Parathyroid adenoma (tissue), 2 donors: ENCODE results near the gene SDC4.

Experiments used
- H2AFZ ChIP-seq: fragments of 300-600 bp; sonication (generic); one replicate; pipeline ENCODE4 v1.7.0; 2017; ENCODE audit warnings: antibody characterized with exemption, mild to moderate bottlenecking
- H3K27ac ChIP-seq: fragments of 300-600 bp; sonication (generic); one replicate; pipeline ENCODE4 v1.7.0; 2017
- H3K27me3 ChIP-seq: fragments of 300-600 bp; sonication (generic); one replicate; pipeline ENCODE4 v1.7.0; 2017; ENCODE audit warnings: low read length; ENCODE audit not compliant: control insufficient read depth, insufficient read depth
- H3K36me3 ChIP-seq: fragments of 300-600 bp; sonication (generic); one replicate; pipeline ENCODE4 v1.7.0; 2017; ENCODE audit warnings: low read length; ENCODE audit not compliant: control insufficient read depth, insufficient read depth
- H3K4me1 ChIP-seq: fragments of 300-600 bp; sonication (generic); one replicate; pipeline ENCODE4 v1.7.0; 2017; ENCODE audit warnings: control low read depth
- H3K4me2 ChIP-seq: fragments of 300-600 bp; sonication (generic); one replicate; pipeline ENCODE4 v1.7.0; 2017; ENCODE audit warnings: low read length
- H3K4me3 ChIP-seq: fragments of 300-600 bp; sonication (generic); one replicate; pipeline ENCODE4 v1.7.0; 2017; ENCODE audit warnings: low read depth, low read length
- H3K79me2 ChIP-seq: fragments of 300-600 bp; sonication (generic); one replicate; pipeline ENCODE4 v1.7.0; 2017; ENCODE audit warnings: control low read depth
- H3K9ac ChIP-seq: fragments of 300-600 bp; sonication (generic); one replicate; pipeline ENCODE4 v1.7.0; 2017; ENCODE audit warnings: mild to moderate bottlenecking
- H3K9me3 ChIP-seq: fragments of 300-600 bp; sonication (generic); one replicate; pipeline ENCODE4 v1.7.0; 2017; ENCODE audit warnings: low read length; ENCODE audit not compliant: control insufficient read depth
- CTCF ChIP-seq: fragments of 300-600 bp; sonication (generic); IDR thresholded peaks from one replicate; pipeline ENCODE4 v1.7.0; 2017; ENCODE audit warnings: antibody characterized with exemption, mild to moderate bottlenecking
- donor health status: primary hyperparathyroidism.

The SDC4 gene

GRCh38 chr20:45308117-45308778, 40.0 kb downstream of the SDC4 start, which contains the start of gene MATN4:
Gene MATN4, minus strand, starts transcription at chr20:45308299. Its CDS starts 2,717 bp downstream, at chr20:45305582.
- Histone ChIP-seq H3K27ac (no peak within 1 kb of the TSS), H3K36me3 (no peaks in the 10 kb centered on the region), H3K9me3 (no peaks in the 10 kb centered on the region), H3K4me3 (no peak within 1 kb of the TSS), H2AFZ (no peak within 1 kb of the TSS), H3K4me2 (no peak within 1 kb of the TSS), H3K27me3 (no peaks in the 10 kb centered on the region), H3K79me2 (no peaks in the 10 kb centered on the region), H3K4me1 (no peaks in the 10 kb centered on the region), H3K9ac (no peak within 1 kb of the TSS)
- TF ChIP-seq CTCF = no peak

- H3K4me2 ChIP-seq = no peak overlapping the region
Measured at GRCh38 chr20:45307076-45307640, 41.1 kb downstream of the SDC4 start.

DNA sequence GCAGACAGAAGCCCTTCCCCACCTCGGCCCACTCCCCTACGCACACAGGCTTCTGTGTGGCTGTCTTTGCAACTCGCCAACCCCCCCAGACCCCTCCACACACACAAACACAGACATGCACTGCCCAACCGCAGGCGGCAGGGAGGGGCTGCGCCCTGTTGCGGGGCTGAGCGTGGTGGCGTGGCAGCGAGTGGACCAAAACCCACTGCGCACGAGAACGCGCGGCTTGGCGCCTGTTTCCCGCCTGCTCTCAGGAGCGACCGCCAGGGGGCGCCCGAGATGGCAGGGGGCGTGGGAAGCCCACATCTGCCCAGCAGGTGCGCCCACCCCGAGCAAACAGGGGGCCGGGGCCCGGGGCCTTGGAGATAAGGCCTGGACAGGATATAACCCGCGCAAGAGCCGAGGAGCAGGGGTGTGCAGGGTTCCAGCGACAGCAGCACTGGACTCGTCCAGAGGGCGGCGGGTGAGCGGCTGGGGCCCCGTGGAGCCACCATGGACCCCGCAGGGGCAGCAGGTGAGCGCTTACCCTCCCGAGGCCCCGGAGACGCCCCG, 41.7 kb downstream of the SDC4 start, which contains the start of gene RBPJL:
RBPJL (plus strand) TSS at position 410 of the 552 bp plus-strand sequence; CDS start at position 493, 83 bp downstream.
- H3K79me2 ChIP-seq = no peaks in the 10 kb centered on the region
- H3K4me1 ChIP-seq = no peaks in the 10 kb centered on the region
- peak; percentile 73 for TF ChIP-seq CTCF
- no peaks in the 10 kb centered on the region for H3K27me3 ChIP-seq
- no peak within 1 kb of the TSS for H2AFZ ChIP-seq
- H3K9me3 ChIP-seq = no peaks in the 10 kb centered on the region
- H3K4me2 ChIP-seq = no peak within 1 kb of the TSS
- no peak within 1 kb of the TSS for H3K9ac ChIP-seq
- H3K4me3 ChIP-seq = no peak within 1 kb of the TSS
- H3K36me3 ChIP-seq = no peaks in the 10 kb centered on the region
- H3K27ac ChIP-seq = no peak within 1 kb of the TSS

More at GRCh38 chr20:45307076-45307640, 41.1 kb downstream of the SDC4 start:
- no peak for TF ChIP-seq CTCF
- Histone ChIP-seq H3K36me3 (no peaks in the 10 kb centered on the region), H2AFZ (no peak overlapping the region), H3K27me3 (no peaks in the 10 kb centered on the region), H3K27ac (no peak overlapping the region), H3K4me1 (no peaks in the 10 kb centered on the region), H3K4me3 (no peak overlapping the region), H3K9ac (no peak overlapping the region), H3K9me3 (no peaks in the 10 kb centered on the region), H3K79me2 (no peaks in the 10 kb centered on the region)

DNA sequence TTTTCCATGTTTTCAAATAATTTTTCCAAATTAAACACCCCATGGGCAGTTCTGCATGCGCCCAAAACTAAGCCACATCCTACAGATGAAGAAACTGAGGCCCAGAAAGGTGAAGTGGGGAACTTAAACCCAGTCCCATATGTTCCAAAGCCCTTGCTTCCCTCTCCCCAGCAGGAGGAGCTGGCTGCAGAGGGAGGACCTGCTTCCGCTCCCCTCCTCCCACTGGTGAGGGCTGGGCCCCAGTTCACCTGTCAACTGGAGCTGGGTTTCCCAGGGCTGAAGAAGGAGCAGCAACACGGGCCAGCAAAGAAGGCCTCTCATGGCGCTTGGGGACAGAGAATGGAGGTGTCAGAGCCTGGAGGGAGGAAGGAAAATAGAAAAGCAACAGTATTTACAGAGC, 43.0 kb downstream of the SDC4 start:
- Histone ChIP-seq H3K4me3 (no peak overlapping the region), H3K4me2 (no peak overlapping the region), H3K36me3 (no peaks in the 10 kb centered on the region), H3K27ac (no peak overlapping the region), H3K9ac (no peak overlapping the region), H3K79me2 (no peaks in the 10 kb centered on the region), H2AFZ (no peak overlapping the region), H3K27me3 (no peaks in the 10 kb centered on the region), H3K4me1 (no peaks in the 10 kb centered on the region), H3K9me3 (no peaks in the 10 kb centered on the region)
- TF ChIP-seq CTCF = no peak
